Natural killer cell (primary cell): ENCODE data around the gene SHANK3. TPM values are rescaled to one million over a fixed set of nuclear protein-coding genes. Genes with fewer than 3 reads are reported as not detected.
A peak's percentile ranks its signal among the peaks of the same experiment; 100 is the strongest.

Experiments
- ATAC-seq, 3 donors: fragments of 150-1000 bp in 2 of 3; fragments of 200-7000 bp in 1 of 3; cut with Tn5 transposase; 1 replicate in 1 of 3; 2 replicates in 2 of 3; pipeline ENCODE4 v1.10.0; 2021; ENCODE audit warnings: mild to moderate bottlenecking in 2 of 3, moderate library complexity in 2 of 3
- DNase-seq, 2 donors: peaks; one replicate each; pipeline versions ENCODE4 v3.0.0 to v3.0.0-alpha.2; 2013 to 2021; ENCODE audit warnings: mixed read lengths in 1 of 2
- H3K27ac ChIP-seq: one replicate; pipeline ENCODE4 v1.5.1; 2013; ENCODE audit warnings: mild to moderate bottlenecking, low read length
- H3K27me3 ChIP-seq: one replicate; pipeline ENCODE4 v1.6.1; 2013; ENCODE audit warnings: low read length; ENCODE audit not compliant: control insufficient read depth, insufficient read depth
- H3K36me3 ChIP-seq: one replicate; pipeline ENCODE4 v1.6.1; 2013; ENCODE audit warnings: low read length; ENCODE audit not compliant: control insufficient read depth, insufficient read depth
- H3K4me1 ChIP-seq: one replicate; pipeline ENCODE4 v1.6.1; 2013; ENCODE audit warnings: low read length; ENCODE audit not compliant: control insufficient read depth, insufficient read depth
- H3K4me3 ChIP-seq: one replicate; pipeline ENCODE4 v1.5.1; 2013; ENCODE audit warnings: low read length
- H3K9me3 ChIP-seq: one replicate; pipeline ENCODE4 v1.6.1; 2013; ENCODE audit warnings: low read length; ENCODE audit not compliant: control insufficient read depth, insufficient read depth
- H3K27ac Mint-ChIP-seq, 2 donors: one replicate each; pipeline ENCODE4 v1.8.0; 2022; ENCODE audit warnings: mild to moderate bottlenecking in 2 of 2, mixed read lengths in 2 of 2, moderate library complexity in 1 of 2
- H3K27me3 Mint-ChIP-seq, 2 donors: one replicate each; pipeline ENCODE4 v1.8.0; 2022; ENCODE audit warnings: low read depth in 2 of 2, mixed read lengths in 2 of 2
- H3K36me3 Mint-ChIP-seq: one replicate; pipeline ENCODE4 v1.8.0; 2022; ENCODE audit warnings: mixed read lengths
- H3K4me1 Mint-ChIP-seq, 2 donors: one replicate each; pipeline ENCODE4 v1.8.0; 2022; ENCODE audit warnings: mixed read lengths in 2 of 2
- H3K4me3 Mint-ChIP-seq: one replicate; pipeline ENCODE4 v1.8.0; 2022; ENCODE audit warnings: mild to moderate bottlenecking, moderate library complexity, mixed read lengths
- H3K9me3 Mint-ChIP-seq, 2 donors: one replicate each; pipeline ENCODE4 v1.8.0; 2022; ENCODE audit warnings: mixed read lengths in 2 of 2
- CTCF ChIP-seq: fragments of 200-600 bp; IDR thresholded peaks from one replicate; pipeline ENCODE4 v1.8.0; 2022; ENCODE audit warnings: antibody characterized with exemption
- WGBS: methylation state at CpG from one replicate; pipeline ENCODE4 v1.1.7; 2013; ENCODE audit warnings: missing lambda C conversion rate; ENCODE audit not compliant: insufficient coverage; 5-methylcytosine and 5-hydroxymethylcytosine counted together
- intact Hi-C: fragments of 100-400 bp; cut with micrococcal nuclease; formaldehyde crosslinking; loops from one replicate; pipeline ENCODE4 v1.14.2; 2022
- total RNA-seq, 4 donors: library from RNA; stranded (reverse); fragments of 120-200 nt in 1 of 4; gene quantifications; one replicate each; pipeline versions ENCODE4 v1.2.3 to v1.2.4, GENCODE V29; 2013 to 2022

SHANK3 gene
- total RNA-seq, 3 donors from 2014 or later (not counting 1 experiment from before 2014, with no cell fraction given), result 0.07 TPM; not detected in 2

GRCh38 chr22:50716290-50717024, 43.8 kb downstream of the SHANK3 start:
- WGBS, result 86% methylated on average over 13 of the region's 13 CpGs
- intact Hi-C loops, result no loop called here
- ATAC-seq (no peak), DNase-seq (no peak)
- no peaks in the 10 kb centered on the region for H3K27me3 Mint-ChIP-seq
- no peak overlapping the region for H3K4me3 Mint-ChIP-seq
- Histone ChIP-seq H3K4me3 (no peak overlapping the region), H3K36me3 (no peaks in the 10 kb centered on the region), H3K27me3 (no peaks in the 10 kb centered on the region), H3K9me3 (no peaks in the 10 kb centered on the region), H3K27ac (no peak overlapping the region), H3K4me1 (no peaks in the 10 kb centered on the region)
- TF ChIP-seq CTCF, result no peak
- no peaks in the 10 kb centered on the region for H3K4me1 Mint-ChIP-seq
- H3K27ac Mint-ChIP-seq, result no peak overlapping the region
- no peaks in the 10 kb centered on the region for H3K9me3 Mint-ChIP-seq
- H3K36me3 Mint-ChIP-seq, result no peaks in the 10 kb centered on the region

- no peaks in the 10 kb centered on the region for H3K9me3 ChIP-seq
- no peaks in the 10 kb centered on the region for H3K27me3 ChIP-seq
- H3K27ac Mint-ChIP-seq, result no peak overlapping the region
- H3K27me3 Mint-ChIP-seq, result no peaks in the 10 kb centered on the region
- H3K4me1 Mint-ChIP-seq, result no peaks in the 10 kb centered on the region
- no peaks in the 10 kb centered on the region for H3K4me1 ChIP-seq
- no peak for DNase-seq
- H3K27ac ChIP-seq, result no peak overlapping the region
- no peak overlapping the region for H3K4me3 ChIP-seq
- no peaks in the 10 kb centered on the region for H3K9me3 Mint-ChIP-seq
- H3K36me3 ChIP-seq, result no peaks in the 10 kb centered on the region
- TF ChIP-seq CTCF, result no peak
- no peak for ATAC-seq
- no peaks in the 10 kb centered on the region for H3K36me3 Mint-ChIP-seq
- intact Hi-C loops, result no loop called here
- 82% methylated on average over 10 of the region's 10 CpGs for WGBS
- H3K4me3 Mint-ChIP-seq, result no peak overlapping the region
Observed at GRCh38 chr22:50717709-50718351, 45.2 kb downstream of the SHANK3 start.

DNA sequence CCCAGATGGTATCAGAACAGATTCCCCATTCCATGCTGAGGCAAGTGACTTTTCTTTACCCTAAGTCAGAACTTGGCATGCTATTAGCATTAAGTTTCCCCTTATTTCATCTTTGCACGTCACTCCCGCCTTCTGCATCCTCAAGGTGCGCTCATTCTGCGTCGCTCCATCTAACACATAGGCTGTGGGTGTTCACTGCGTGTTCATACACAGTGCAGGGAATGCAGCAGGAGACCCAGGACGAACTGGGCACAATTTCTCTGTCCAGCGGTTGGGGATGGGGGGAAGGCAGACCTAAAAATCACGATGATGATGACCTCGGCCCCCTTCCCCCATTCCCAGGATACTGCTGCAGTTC, 45.7 kb downstream of the SHANK3 start:
- H3K36me3 ChIP-seq, result no peaks in the 10 kb centered on the region
- no peak for ATAC-seq
- no peaks in the 10 kb centered on the region for H3K4me1 ChIP-seq
- WGBS, result 93% methylated on average over 10 of the region's 10 CpGs
- no peak for DNase-seq
- no peak overlapping the region for H3K4me3 ChIP-seq
- H3K27me3 ChIP-seq, result no peaks in the 10 kb centered on the region
- no peak for TF ChIP-seq CTCF
- H3K4me3 Mint-ChIP-seq, result no peak overlapping the region
- H3K27ac Mint-ChIP-seq, result peak overlapping the region in 1 of 2 donors; percentile 42
- H3K27ac ChIP-seq, result no peak overlapping the region
- H3K27me3 Mint-ChIP-seq, result no peaks in the 10 kb centered on the region
- no peaks in the 10 kb centered on the region for H3K36me3 Mint-ChIP-seq
- intact Hi-C loops, result no loop called here
- no peaks in the 10 kb centered on the region for H3K9me3 Mint-ChIP-seq
- no peaks in the 10 kb centered on the region for H3K4me1 Mint-ChIP-seq
- no peaks in the 10 kb centered on the region for H3K9me3 ChIP-seq
